ENCODE measurements around the gene SMARCC1. TPM values are rescaled to one million over a fixed set of nuclear protein-coding genes. Genes with fewer than 3 reads are reported as not detected.

SMARCC1 gene
- total and polyA plus RNA-seq, 4 donors, result 11.7 to 83.0 (median 37.5) TPM

- DNase-seq (no peak), ATAC-seq (ENCODE audit: insufficient read depth, low FRiP score) (no peak)
- Histone ChIP-seq H3K27ac (ENCODE audit: low read depth in 1 of 2, low read length in 1 of 2) (peak overlapping the region in 1 of 2 donors; percentile 21), H3K4me3 (no peak overlapping the region), H3K27me3 (ENCODE audit: control insufficient read depth in 3 of 3, insufficient read depth in 3 of 3, low read length in 2 of 3) (no peaks in the 10 kb centered on the region), H3K9ac (ENCODE audit: insufficient read depth in 1 of 2, low read length in 2 of 2) (no peak overlapping the region), H3K4me1 (ENCODE audit: control insufficient read depth in 5 of 5, insufficient read depth in 5 of 5, low read length in 5 of 5) (peaks cover 0 to 22% (median 0%) of the 10 kb centered on the region in 5 donors), H3K9me3 (ENCODE audit: control insufficient read depth in 4 of 4, insufficient read depth in 3 of 4, low read length in 3 of 4) (no peaks in the 10 kb centered on the region), H3K36me3 (ENCODE audit: control insufficient read depth in 4 of 4, insufficient read depth in 4 of 4, low read length in 4 of 4) (peaks cover 18 to 33% (median 24%) of the 10 kb centered on the region in 4 donors)
- TF ChIP-seq CTCF (IDR thresholded peaks at IDR 0.05; ENCODE audit: control extremely low read depth, extremely low read depth), result no peak
- 91 to 96% methylated on average over 3 of the region's 3 CpGs for WGBS, 2 donors
Measured at GRCh38 chr3:47610583-47610982, 171.1 kb downstream of the SMARCC1 start.

DNA sequence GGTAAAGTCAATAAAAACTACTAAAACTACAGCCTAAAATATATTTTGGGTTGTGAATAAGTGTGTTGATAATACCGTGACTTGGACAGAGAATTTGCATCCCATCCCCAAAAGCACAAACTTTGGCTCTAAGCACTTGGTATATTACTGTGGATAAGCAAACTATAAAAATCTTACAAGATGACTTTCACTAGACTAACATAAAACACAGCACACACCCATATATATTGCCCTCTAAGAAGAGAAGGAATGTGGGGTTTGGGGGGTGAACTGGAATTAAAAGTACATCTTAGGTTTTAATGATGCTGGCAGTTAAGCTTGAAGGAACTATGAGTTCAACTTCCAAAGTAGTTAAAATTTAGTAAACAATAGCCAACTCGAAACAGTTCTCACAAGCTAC is 174.4 kb downstream of the SMARCC1 start:
- no peak for DNase-seq
- H3K36me3 ChIP-seq (ENCODE audit: control insufficient read depth in 4 of 4, insufficient read depth in 4 of 4, low read length in 4 of 4), result peaks cover 22 to 31% (median 24%) of the 10 kb centered on the region in 4 donors
- ATAC-seq (ENCODE audit: insufficient read depth, low FRiP score), result no peak
- no peaks in the 10 kb centered on the region for H3K9me3 ChIP-seq (ENCODE audit: control insufficient read depth in 4 of 4, insufficient read depth in 3 of 4, low read length in 3 of 4)
- peaks cover 0 to 14% (median 0%) of the 10 kb centered on the region in 5 donors for H3K4me1 ChIP-seq (ENCODE audit: control insufficient read depth in 5 of 5, insufficient read depth in 5 of 5, low read length in 5 of 5)
- H3K27me3 ChIP-seq (ENCODE audit: control insufficient read depth in 3 of 3, insufficient read depth in 3 of 3, low read length in 2 of 3), result no peaks in the 10 kb centered on the region
- no peak overlapping the region for H3K4me3 ChIP-seq
- H3K27ac ChIP-seq (ENCODE audit: low read depth in 1 of 2, low read length in 1 of 2), result no peak overlapping the region
- no peak overlapping the region for H3K9ac ChIP-seq (ENCODE audit: insufficient read depth in 1 of 2, low read length in 2 of 2)
- WGBS, 2 donors, result 86 to 94% methylated on average over 2 of the region's 2 CpGs
- TF ChIP-seq CTCF (IDR thresholded peaks at IDR 0.05; ENCODE audit: control extremely low read depth, extremely low read depth), result no peak

DNA sequence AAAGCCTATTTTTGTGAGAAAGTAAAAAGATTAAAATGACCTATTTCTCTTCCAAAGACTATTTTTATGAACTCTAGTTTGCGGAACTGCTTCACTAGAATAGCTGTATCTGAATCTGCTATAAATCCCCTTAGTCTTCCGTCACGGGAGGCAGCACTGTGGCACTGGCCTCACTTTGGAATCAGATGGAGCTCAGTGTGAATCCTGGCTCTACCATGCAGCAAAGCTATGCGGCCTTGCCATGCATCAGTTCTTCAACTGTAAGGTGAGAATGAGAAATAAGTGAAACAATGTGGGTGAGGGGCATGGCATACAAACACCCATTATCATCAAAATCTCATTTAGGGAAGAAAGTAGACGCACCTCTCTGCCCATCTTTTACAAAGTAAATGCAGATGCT is 175.5 kb downstream of the SMARCC1 start:
- ATAC-seq (ENCODE audit: insufficient read depth, low FRiP score) (no peak), DNase-seq (no peak)
- Histone ChIP-seq H3K9ac (ENCODE audit: insufficient read depth in 1 of 2, low read length in 2 of 2) (no peak overlapping the region), H3K27ac (ENCODE audit: low read depth in 1 of 2, low read length in 1 of 2) (no peak overlapping the region), H3K4me3 (no peak overlapping the region), H3K36me3 (ENCODE audit: control insufficient read depth in 4 of 4, insufficient read depth in 4 of 4, low read length in 4 of 4) (peaks cover 22 to 31% (median 24%) of the 10 kb centered on the region in 4 donors), H3K9me3 (ENCODE audit: control insufficient read depth in 4 of 4, insufficient read depth in 3 of 4, low read length in 3 of 4) (no peaks in the 10 kb centered on the region), H3K4me1 (ENCODE audit: control insufficient read depth in 5 of 5, insufficient read depth in 5 of 5, low read length in 5 of 5) (peaks cover 0 to 5% (median 0%) of the 10 kb centered on the region in 5 donors), H3K27me3 (ENCODE audit: control insufficient read depth in 3 of 3, insufficient read depth in 3 of 3, low read length in 2 of 3) (no peaks in the 10 kb centered on the region)
- WGBS, 2 donors, result 96 to 97% methylated on average over 5 of the region's 5 CpGs
- no peak for TF ChIP-seq CTCF (IDR thresholded peaks at IDR 0.05; ENCODE audit: control extremely low read depth, extremely low read depth)

DNA sequence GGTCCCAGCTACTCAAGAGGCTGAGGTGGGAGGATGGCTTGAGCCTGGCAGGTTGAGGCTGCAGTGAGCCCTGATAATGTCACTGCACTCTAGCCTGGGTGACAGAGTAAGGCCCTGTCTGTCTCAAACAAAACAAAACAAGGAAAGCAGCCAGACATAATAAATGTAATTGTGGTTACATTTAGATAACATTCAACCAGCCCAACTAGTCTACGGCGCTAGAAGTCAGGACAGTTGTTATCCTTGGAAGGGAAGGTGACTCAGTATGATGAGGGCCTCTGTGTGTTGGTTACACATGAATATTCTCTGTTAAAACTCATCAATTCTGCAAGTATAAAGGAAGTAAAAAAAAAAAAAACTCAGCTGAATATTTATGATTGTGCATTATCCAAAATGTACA is 176.0 kb downstream of the SMARCC1 start:
- DNase-seq (no peak), ATAC-seq (ENCODE audit: insufficient read depth, low FRiP score) (no peak)
- no peaks in the 10 kb centered on the region for H3K27me3 ChIP-seq (ENCODE audit: control insufficient read depth in 3 of 3, insufficient read depth in 3 of 3, low read length in 2 of 3)
- H3K9me3 ChIP-seq (ENCODE audit: control insufficient read depth in 4 of 4, insufficient read depth in 3 of 4, low read length in 3 of 4), result no peaks in the 10 kb centered on the region
- no peak overlapping the region for H3K9ac ChIP-seq (ENCODE audit: insufficient read depth in 1 of 2, low read length in 2 of 2)
- H3K27ac ChIP-seq (ENCODE audit: low read depth in 1 of 2, low read length in 1 of 2), result no peak overlapping the region
- H3K4me1 ChIP-seq (ENCODE audit: control insufficient read depth in 5 of 5, insufficient read depth in 5 of 5, low read length in 5 of 5), result peaks cover 0 to 4% (median 0%) of the 10 kb centered on the region in 5 donors
- peaks cover 22 to 29% (median 24%) of the 10 kb centered on the region in 4 donors for H3K36me3 ChIP-seq (ENCODE audit: control insufficient read depth in 4 of 4, insufficient read depth in 4 of 4, low read length in 4 of 4)
- 43 to 76% methylated on average over 2 of the region's 2 CpGs for WGBS, 2 donors
- H3K4me3 ChIP-seq, result no peak overlapping the region
- TF ChIP-seq CTCF (IDR thresholded peaks at IDR 0.05; ENCODE audit: control extremely low read depth, extremely low read depth), result no peak
